Tibial artery (tissue), 4 donors: ENCODE measurements around the gene RSL24D1.

Experiments used
- DNase-seq, 2 donors: peaks; one replicate each; pipeline ENCODE4 v3.0.0-alpha.2; 2019
- H3K27ac ChIP-seq, 2 donors: fragments of 200-600 bp; sonication (generic) in 1 of 2; 1 replicate in 1 of 2; 2 replicates in 1 of 2; pipeline ENCODE4 v1.5.1; 2018 to 2019; ENCODE audit warnings: mild to moderate bottlenecking in 1 of 2
- H3K27me3 ChIP-seq, 2 donors: fragments of 200-600 bp; sonication (generic) in 1 of 2; one replicate each; pipeline versions ENCODE4 v1.5.1 to v1.6.0; 2016 to 2019
- H3K36me3 ChIP-seq, 3 donors: fragments of 200-600 bp; sonication (generic) in 2 of 3; one replicate each; pipeline ENCODE4 v1.5.1; 2016 to 2019; ENCODE audit warnings: mild to moderate bottlenecking in 2 of 3
- H3K4me1 ChIP-seq, 4 donors: fragments of 200-600 bp; sonication (generic) in 2 of 4; 1 replicate in 3 of 4; 2 replicates in 1 of 4; pipeline ENCODE4 v1.5.1; 2016 to 2019
- H3K4me3 ChIP-seq, 2 donors: fragments of 200-600 bp; sonication (generic) in 1 of 2; 1 replicate in 1 of 2; 2 replicates in 1 of 2; pipeline ENCODE4 v1.5.1; 2018 to 2019; ENCODE audit warnings: mild to moderate bottlenecking in 2 of 2
- H3K9me3 ChIP-seq, 3 donors: fragments of 200-600 bp; sonication (generic) in 1 of 3; one replicate each; pipeline ENCODE4 v1.5.1; 2016 to 2019
- CTCF ChIP-seq, 2 experiments: fragments of 200-600 bp in 1 of 2; fragments of 450-650 bp in 1 of 2; IDR thresholded peaks; one replicate each; pipeline ENCODE4 v1.5.1; 2017 to 2019; ENCODE audit warnings: antibody characterized with exemption in 2 of 2, mild to moderate bottlenecking in 1 of 2, moderate library complexity in 1 of 2
- intact Hi-C: fragments of 100-400 bp; cut with DNase I; formaldehyde crosslinking; loops from one replicate; pipeline ENCODE4 v1.15.0; 2023; ENCODE audit warnings: low total_unique reads

Gene RSL24D1

DNA sequence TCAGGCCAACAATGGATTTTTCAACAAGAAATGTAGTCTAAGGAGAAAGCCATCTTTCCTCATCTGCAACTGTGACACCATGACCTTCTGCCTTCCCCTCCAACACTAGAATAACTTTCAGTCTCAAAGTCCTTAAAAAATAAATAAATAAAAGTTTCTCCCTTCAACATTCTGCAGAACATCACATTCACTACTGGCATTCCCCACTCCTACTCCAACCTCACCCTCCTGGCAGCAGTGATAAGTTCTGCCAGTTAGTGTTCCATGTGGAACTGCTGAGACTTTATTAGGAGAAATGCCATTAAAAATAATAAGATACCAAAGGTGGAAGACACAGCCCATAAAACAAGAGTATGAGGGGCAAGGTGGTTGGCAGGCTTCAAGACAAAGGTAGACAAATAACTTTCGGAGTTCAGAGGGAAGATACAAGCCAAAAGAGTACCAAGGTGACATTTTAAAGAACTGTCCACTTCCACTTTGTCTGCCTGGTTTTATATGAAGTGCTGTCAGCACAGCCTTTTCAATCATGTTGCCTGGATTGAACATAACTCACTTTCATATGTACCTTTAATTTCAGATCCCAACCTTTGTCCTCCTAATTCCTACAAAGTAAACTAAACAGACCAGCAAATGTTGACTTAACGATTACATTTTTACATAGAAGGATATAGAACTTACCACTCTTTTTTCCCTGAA lies 37.5 kb upstream of the RSL24D1 start:
- Histone ChIP-seq H3K4me1 (no peaks in the 10 kb centered on the region), H3K27me3 (no peaks in the 10 kb centered on the region), H3K36me3 (peaks cover 0 to 7% (median 6%) of the 10 kb centered on the region in 3 donors), H3K9me3 (no peaks in the 10 kb centered on the region), H3K27ac (no peak overlapping the region), H3K4me3 (no peak overlapping the region)
- DNase-seq = no peak
- intact Hi-C loops = no loop called here
- TF ChIP-seq CTCF (IDR thresholded peaks at IDR 0.05) = no peak

- no peaks in the 10 kb centered on the region for H3K27me3 ChIP-seq
- no peaks in the 10 kb centered on the region for H3K9me3 ChIP-seq
- no peak for TF ChIP-seq CTCF (IDR thresholded peaks at IDR 0.05)
- no peak overlapping the region for H3K4me3 ChIP-seq
- no peak for DNase-seq
- intact Hi-C loops = no loop called here
- H3K36me3 ChIP-seq = peaks cover 9 to 19% (median 16%) of the 10 kb centered on the region in 3 donors
- H3K4me1 ChIP-seq = no peaks in the 10 kb centered on the region
- no peak overlapping the region for H3K27ac ChIP-seq
Observed at GRCh38 chr15:55231455-55231854, 34.7 kb upstream of the RSL24D1 start.

GRCh38 chr15:55230953-55231352 lies 34.2 kb upstream of the RSL24D1 start:
- Histone ChIP-seq H3K9me3 (no peaks in the 10 kb centered on the region), H3K27ac (no peak overlapping the region), H3K4me1 (no peaks in the 10 kb centered on the region), H3K4me3 (no peak overlapping the region), H3K27me3 (no peaks in the 10 kb centered on the region), H3K36me3 (peaks cover 9 to 19% (median 16%) of the 10 kb centered on the region in 3 donors)
- intact Hi-C loops = no loop called here
- no peak for TF ChIP-seq CTCF (IDR thresholded peaks at IDR 0.05)
- DNase-seq = no peak

DNA sequence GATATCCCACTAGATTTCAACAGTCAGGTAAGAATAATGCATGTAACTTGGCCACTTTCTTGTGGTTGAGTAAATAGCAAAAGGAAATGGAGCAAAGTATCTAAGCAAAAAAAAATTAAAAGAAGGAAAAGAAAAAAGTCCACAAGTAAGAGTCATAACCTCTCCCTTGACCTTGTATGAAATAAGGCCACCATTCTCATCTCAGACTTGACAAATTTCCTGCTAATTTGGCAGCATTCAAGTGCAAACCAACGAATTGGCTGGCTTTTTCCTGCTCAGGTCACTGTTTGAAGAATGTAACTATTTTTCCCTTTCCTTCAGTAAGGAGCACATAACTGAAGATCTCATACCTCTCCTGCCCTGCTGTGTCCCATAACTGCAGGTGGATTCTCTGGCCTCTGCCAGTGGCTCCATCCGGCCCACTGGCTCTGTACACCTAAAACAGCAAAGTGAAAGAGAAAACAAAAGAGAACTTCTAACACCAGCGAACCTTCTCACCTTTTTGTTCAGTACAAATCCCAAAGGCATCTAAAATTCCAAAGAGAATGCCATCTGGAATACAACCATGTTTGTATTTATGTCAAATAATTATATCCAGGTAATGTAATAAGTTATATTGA lies 33.4 kb upstream of the RSL24D1 start:
- Histone ChIP-seq H3K4me3 (no peak overlapping the region), H3K4me1 (no peaks in the 10 kb centered on the region), H3K9me3 (no peaks in the 10 kb centered on the region), H3K36me3 (peaks cover 9 to 22% (median 17%) of the 10 kb centered on the region in 3 donors), H3K27me3 (no peaks in the 10 kb centered on the region), H3K27ac (no peak overlapping the region)
- DNase-seq = no peak
- no peak for TF ChIP-seq CTCF (IDR thresholded peaks at IDR 0.05)
- intact Hi-C loops = no loop called here

DNA sequence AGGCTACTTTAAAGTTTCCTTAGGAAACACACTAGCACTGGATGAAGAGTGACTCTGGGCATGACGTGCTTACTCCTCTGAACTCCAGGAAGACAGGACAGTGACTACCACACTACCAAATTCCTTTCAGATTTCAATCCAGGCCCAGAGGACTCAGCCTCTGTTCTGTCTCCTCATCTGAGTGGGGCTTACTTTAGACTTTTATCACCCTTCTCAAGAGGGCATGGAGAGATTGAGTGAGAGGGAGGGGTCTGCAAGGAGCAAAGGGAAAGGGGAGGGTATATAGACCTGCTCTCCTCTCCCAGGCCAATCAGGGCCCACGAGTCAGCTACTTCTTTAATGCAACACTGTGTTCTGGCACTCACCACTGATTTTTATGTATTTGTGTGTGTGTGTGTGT lies 29.4 kb upstream of the RSL24D1 start:
- H3K27me3 ChIP-seq = no peaks in the 10 kb centered on the region
- no peak overlapping the region for H3K4me3 ChIP-seq
- no peak overlapping the region for H3K27ac ChIP-seq
- intact Hi-C loops = no loop called here
- no peak for DNase-seq
- no peak for TF ChIP-seq CTCF (IDR thresholded peaks at IDR 0.05)
- peaks cover 0 to 7% (median 4%) of the 10 kb centered on the region in 4 donors for H3K4me1 ChIP-seq
- H3K36me3 ChIP-seq = peaks cover 13 to 43% (median 17%) of the 10 kb centered on the region in 3 donors
- H3K9me3 ChIP-seq = no peaks in the 10 kb centered on the region
